ENCODE measurements around the gene VASP.

Gene VASP

DNA sequence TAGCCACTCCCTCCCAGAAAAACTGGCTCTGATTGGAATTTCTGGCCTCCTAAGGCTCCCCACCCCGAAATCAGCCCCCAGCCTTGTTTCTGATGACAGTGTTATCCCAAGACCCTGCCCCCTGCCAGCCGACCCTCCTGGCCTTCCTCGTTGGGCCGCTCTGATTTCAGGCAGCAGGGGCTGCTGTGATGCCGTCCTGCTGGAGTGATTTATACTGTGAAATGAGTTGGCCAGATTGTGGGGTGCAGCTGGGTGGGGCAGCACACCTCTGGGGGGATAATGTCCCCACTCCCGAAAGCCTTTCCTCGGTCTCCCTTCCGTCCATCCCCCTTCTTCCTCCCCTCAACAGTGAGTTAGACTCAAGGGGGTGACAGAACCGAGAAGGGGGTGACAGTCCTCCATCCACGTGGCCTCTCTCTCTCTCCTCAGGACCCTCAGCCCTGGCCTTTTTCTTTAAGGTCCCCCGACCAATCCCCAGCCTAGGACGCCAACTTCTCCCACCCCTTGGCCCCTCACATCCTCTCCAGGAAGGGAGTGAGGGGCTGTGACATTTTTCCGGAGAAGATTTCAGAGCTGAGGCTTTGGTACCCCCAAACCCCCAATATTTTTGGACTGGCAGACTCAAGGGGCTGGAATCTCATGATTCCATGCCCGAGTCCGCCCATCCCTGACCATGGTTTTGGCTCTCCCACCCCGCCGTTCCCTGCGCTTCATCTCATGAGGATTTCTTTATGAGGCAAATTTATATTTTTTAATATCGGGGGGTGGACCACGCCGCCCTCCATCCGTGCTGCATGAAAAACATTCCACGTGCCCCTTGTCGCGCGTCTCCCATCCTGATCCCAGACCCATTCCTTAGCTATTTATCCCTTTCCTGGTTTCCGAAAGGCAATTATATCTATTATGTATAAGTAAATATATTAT is 33.3 kb upstream of the VASP start:
- DNase-seq (ENCODE audit: low spot score): no peak

DNA sequence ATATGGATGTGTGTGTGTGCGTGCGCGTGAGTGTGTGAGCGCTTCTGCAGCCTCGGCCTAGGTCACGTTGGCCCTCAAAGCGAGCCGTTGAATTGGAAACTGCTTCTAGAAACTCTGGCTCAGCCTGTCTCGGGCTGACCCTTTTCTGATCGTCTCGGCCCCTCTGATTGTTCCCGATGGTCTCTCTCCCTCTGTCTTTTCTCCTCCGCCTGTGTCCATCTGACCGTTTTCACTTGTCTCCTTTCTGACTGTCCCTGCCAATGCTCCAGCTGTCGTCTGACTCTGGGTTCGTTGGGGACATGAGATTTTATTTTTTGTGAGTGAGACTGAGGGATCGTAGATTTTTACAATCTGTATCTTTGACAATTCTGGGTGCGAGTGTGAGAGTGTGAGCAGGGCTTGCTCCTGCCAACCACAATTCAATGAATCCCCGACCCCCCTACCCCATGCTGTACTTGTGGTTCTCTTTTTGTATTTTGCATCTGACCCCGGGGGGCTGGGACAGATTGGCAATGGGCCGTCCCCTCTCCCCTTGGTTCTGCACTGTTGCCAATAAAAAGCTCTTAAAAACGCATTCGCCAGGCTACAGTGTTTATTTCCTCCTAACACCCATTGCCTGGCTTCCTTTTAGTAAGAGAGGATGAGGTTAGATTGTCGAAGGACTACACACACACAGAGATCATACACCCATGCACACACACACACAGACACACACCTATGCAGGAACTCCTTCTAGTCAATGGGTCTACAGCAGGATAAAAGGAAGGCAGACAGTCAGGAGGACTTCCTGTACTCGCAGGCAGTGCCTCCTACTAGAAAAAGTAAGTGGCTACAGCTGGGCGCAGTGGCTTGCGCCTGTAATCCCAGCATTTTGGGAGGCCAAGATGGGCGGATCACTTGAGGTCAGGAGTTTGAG is 32.4 kb upstream of the VASP start:
- DNase-seq (ENCODE audit: low spot score): no peak

DNA sequence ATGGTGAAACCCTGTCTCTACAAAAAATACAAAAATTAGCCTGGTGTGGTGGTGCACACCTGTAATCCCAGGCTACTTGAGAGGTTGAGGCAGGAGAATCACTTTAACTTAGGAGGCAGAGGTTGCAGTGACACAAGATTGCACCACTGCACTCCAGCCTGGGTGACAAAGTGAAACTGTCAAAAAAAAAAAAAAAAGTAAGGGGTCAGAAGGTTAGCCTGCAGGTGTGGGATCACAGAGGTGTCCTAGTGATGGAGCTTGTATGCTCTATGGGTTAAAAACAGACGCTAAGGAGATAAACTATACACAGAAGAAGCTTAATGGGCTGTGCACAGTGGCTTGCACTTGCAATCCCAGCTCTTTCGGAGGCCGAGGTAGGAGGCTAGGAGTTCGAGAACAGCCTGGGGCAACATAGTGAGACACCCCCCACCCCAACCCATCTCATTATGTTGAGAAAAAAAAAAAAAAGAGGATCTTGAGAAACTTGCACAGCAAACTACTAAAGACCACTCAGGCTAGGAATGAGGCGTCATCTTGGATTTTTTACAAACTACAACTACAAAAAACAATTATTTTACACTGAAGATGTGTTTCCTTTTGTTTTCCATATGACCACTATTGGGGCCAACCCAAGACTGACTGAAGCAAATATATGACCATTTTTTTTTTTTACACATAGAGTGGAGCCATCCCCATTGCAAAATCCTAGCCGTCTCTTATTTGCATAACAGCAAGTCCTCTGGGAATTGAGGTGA is 31.6 kb upstream of the VASP start:
- DNase-seq (ENCODE audit: low spot score): no peak

DNA sequence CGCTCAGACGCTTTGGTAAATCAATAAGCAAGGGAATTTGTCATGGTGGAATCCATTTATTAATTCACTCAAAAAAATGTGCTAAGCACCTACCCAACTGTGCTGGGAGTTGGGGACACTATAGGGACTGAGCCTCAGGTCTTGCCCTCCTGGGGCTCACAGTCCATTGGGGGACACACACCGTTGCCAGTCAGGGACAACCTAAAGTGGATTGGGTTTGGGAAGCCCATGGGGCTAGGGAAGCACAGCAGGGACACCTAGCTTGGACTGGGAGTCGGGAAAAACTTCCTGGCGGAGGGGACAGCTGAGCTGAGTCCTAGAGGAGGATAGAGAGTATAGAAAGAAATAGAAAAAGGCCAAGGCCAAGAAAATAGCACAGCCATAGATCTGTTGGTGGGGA is 31.0 kb upstream of the VASP start:
- no peak for DNase-seq (ENCODE audit: low spot score)

DNA sequence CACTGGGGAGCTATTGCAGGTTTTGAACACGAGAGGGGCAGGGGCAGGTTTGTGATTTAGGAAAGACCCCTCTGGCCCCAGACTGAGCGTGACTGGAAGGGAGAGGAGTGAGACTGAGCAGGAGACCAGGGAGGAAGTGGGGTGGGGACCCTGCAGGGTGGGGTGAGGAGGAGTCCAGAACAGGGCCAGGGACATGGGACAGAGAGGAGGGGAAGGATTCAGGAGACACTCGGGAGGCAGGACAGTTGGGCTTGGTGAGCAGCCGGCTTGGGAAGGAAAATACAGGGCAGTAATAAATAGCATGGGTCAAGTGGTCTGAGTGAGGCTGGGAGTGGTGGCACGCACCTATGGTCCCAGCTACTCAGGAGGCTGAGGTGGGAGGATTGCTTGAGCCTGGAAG is 30.1 kb upstream of the VASP start:
- no peak for DNase-seq (ENCODE audit: low spot score)

DNA sequence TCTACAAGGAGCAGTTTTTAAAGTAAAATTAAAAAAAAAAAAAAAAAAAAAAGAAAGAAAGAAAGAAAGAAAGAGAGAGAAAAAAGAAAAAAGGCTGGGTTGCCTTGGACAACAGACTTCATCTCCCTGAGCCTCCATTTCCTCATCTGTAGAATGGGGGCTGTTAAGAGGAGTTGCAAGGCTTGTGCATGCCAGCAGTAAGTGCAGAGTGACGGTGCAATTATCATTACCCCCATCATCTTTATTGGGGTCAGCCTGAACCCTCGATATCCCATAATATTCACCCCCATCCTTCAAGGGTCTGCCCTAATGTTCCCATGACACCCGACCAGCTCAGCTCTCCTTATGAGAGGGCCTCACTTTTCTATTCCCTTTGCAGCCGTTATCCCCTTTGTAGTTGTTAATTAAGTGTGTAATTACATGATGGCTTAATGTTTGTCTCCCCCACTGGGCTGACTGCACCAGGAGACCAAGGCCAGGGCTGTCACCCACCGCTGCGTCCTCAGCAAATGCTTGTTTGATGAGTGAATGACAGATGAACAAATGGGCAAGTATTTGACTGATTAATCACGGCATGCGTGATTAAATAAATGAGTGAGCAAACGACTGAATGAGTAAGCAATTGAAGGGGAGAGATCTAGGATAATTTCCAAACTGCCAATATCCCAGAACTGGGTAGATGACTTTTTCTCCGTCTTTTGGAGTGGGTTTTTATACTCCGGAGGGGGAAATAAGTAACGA is 29.4 kb upstream of the VASP start:
- no peak for DNase-seq (ENCODE audit: low spot score)

DNA sequence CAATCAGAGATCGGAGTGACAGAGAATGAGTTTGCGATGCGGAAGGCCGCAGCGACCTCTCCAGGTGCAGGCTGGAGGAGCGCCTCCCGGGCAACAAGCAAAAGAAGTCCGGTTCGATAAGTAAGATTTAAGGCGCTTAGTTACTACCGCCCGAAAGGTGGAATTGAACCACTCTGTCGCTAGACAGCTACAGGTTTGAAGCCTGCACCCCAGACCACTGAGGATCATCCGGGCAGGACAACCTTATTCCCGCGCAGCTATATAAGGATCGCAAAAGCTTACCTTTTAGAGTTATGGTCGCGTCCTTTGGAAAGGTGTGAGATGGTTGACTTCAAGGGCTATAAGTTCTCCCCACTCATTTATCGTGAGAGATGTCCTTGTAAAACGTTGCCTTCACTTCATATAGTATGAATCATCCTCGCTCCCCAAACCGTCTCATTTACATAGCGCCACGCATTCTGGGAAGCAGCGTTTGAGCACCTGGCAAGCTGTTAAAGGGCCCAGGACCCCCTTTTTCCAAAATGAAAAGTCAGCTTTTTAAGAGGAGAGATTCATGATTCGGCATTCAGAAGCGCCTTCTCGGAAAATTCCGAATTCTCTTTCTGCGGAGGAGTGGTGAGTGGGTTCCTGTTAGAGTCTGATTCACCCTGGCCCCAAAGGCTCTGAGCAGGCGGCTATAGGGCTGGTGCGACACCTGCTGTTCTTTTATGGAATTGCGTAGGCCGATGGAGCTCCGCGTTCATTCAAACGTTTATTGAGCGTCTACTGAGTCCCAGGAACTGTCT is 28.6 kb upstream of the VASP start:
- peak; percentile 95 for DNase-seq (ENCODE audit: low spot score)

DNA sequence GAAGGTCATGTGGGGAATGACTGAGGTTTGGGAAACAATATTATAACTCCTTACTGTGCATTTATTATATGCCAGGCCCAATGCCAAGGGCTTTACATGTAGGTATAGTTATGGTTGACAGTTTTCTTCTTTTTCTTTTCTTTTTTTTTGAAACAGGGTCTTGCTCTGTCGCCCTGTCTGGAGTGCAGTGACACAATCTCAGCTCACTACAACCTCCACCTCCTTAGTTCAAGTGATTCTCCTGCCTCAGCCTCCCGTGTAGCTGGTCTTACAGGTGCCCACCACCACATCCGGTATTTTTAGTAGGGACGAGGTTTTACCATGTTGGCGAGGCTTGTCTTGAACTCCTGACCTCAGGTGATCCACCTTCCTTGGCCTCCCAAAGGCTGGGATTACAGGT is 24.2 kb upstream of the VASP start:
- no peak for DNase-seq (ENCODE audit: low spot score)

DNA sequence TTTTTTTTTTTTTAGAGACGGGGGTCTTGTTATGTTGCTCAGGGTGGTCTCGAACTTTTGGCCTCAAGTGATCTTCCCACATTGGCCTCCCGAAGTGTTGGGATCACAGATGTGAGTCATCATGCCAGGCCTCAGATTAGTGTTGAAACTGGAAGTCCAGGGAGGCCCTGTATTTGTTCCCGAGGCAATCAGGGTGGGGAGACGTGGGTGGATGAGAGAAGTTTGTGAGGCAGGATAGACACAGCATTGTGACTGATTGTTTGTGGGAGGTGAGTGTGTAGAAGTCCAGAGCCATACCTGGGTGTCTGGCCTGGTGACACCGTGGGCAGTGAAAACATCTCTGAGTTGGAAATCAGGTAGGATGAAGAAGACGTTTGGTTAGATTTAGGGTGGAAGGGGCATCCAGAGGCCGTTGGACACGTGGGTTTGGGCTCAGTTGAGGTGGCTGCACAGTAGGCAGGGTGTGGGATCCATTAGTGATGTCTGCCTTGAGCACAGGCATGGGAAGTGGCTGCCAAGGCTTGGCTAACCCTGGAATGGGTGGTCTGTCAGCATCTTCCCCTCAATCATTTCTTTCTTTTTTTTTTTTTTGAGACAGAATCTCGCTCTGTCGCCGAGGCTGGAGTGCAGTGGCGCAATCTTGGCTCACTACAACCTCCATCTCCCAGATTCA is 22.9 kb upstream of the VASP start:
- DNase-seq (ENCODE audit: low spot score): no peak

DNA sequence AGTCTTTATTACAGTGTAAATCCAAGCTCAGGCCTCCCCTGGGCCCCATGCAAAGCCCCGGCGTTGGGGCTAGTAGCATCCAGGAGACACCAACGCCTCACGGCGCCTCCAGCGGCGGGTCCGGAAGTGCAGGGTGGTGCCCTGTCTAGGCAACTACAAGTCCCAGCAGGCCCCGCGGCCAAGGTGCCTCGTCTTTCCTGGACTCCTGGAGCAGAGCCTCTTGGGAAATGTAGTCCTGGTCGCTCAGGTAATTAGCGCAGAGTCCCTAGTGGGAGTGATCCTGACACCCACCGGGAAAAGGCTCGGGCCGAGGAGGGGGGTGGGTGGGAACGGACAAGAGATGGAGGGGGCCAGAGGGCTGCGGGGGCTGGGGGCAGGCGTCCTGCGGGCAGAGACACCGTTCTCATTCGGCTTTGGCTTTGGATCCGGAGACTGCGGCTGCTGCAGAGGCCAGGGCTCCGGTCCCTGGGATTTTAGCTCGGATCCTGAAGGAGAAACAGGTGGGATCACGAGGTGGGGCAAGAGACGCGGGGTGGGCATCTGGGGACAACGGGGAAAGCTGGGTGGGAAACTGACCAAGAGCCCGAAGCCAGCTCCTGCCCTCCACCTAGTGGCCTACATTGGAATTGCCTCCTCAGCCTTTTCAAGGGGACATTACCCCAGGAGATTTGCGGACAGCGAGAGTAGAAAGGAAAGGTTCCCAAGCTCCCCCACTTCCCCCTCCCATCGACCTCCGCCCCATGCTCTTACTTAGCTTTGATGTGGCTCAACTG is 21.8 kb upstream of the VASP start:
- DNase-seq (ENCODE audit: low spot score): peak; percentile 97

DNA sequence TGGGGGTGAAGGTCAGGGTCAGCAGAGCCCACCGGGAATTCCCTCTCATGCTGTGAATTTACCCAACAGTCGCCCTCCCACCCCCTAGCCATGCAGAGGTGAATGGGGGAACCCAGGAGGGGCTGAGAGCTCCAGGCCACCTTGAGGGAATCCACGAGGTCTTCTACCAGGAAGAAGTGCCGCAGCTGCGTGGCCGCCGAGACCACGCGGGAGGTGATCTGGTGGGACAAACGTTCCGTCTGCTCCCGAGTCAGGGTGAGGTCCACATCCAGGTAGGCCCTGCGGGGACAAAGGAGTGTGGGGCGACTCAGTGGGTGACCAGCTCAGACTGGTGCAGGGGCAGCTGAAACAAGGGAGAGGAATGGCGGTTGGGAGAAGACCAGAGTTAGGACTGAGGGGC is 18.6 kb upstream of the VASP start:
- DNase-seq (ENCODE audit: low spot score): no peak

DNA sequence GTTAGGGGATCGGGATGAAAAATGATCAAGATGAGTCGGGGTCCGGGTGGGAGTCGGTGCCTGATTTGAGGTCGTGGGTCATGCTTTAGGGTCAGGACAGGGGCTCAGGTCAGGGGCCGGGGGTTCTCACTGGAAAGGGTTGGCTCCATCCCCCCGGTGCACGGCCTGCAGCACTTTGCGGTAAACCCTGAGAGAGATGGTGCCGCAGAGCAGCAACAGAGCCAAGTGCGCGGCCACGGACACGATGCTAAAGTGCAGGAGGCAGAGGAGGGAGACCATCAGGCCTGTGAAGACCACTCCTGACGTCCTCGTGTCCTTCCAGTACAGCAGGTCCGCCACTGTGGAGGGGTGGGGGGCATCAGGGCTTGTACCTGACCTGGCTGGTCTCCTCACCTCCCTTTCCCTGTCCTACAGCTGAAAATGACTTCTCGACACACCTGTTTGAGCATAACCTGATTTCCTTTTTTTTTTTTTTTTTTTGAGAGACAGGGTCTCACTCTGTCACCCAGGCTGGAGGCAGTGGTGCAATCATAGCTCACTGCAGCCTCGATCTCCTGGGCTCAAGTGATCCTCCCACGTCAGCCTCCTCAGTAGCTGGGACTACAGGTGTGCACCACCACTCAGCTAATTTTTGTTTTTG is 17.9 kb upstream of the VASP start:
- no peak for DNase-seq (ENCODE audit: low spot score)

DNA sequence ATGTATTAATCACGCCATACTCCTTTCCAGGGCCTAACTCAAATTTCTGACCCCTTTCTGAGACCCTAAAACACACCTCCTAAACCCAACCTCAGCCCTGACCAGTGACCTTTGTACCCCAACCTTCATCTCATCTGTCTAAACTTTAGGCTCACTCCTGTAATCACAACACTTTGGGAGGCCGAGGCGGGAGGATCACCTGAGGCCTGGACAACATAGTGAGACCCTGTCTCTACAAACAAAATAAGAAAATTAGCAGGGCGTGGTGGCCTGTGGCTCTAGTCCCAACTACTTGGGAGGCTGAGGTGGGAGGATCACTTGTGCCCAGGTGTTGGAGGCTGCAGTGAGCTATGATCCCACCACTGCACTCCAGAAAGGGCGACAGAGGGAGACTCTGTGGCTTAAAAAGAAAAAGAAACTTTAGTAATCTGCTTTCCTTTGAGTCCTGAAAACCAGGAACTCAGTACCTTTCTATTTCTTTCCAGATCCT is 15.1 kb upstream of the VASP start:
- DNase-seq (ENCODE audit: low spot score): no peak

DNA sequence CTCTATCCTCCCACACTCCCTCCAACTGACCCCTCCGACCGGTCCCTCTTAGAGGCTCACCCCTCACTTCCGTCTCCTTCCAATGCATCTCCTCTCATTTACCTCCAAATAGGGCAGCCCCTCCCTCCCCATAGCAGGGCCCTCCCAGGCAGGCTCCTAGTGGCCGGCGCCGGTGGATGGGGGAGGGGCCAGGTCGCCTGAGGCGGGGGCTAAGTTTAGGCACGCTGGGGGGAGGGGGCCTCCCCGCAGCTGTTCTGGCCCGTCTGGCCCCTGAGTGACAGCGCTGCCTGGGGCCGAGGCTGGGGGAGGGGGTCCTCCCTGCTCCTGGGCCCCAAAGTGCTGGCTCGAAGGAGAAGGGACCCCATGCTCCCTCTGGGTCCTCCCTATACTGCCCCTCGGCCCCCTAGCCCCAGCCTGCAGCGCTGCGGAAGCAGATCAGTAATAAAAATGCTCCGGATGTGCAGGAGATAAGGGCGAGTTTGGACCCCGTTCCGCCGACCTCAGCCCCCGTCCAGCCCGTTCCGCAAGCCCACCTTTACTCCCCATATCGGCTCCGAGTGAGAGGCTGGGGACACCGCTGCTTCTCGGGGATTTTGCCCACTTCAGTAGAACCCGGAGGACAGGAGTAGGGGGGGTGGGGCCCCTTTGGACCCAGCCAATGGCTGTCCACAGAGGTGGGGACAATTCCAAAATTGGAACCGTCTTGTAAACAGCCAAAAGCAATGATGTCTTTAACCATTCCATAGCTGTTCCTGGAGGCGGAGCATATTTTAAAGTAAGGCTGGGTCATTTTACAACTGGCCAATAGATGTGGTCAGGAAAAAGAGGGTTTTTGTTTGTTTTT is 14.4 kb upstream of the VASP start:
- no peak for DNase-seq (ENCODE audit: low spot score)

DNA sequence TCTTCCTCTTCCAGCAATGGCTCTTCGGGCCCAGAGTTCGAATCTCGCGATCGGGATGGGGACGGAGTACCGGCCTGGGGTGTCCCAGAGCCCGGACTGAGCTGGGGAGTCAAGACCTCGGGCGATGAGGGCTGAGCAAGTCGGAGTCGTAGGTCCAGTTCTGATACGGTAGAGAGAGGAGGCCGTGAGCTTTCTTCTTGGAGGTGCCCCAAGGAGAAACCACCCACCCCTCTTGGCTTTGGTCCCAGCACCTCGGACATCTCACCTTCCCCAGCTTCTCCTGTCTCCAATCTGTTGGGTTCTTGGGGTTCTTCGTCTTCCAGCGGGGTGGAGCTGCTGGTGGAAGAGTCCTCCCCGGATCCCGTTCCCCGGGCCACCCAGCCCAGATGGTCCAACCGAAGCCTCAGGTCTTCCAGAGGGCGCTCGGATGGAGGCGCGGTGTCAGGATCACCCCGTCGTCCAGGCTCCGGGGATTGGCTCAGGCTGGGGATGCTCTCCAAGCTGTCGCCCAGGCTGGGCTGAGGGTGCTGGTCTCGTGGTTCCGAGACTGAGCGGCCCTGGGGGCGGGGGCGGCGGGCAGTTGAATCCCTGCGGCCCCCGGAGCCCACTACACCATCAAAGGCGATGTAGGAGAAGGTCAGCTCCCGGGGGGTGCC is 12.9 kb upstream of the VASP start:
- DNase-seq (ENCODE audit: low spot score): no peak

DNA sequence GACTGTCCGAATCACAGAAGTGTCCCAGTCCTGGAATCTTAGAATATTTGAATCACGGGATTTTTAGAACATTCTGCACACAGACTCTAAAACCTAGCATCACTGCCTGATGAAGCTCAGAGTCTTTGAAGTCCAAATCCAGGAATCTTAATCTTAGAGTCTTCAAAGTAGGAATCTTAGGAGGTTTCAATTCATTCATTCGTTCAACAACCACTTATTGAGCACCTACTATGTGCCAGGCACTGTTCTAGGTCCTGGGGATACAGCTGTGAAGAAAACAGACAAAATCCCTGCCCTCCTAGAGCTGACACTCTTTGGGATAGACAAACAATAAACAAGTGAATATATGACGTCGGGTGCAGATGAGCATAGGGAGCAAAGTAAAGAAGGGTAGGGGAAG is 12.1 kb upstream of the VASP start:
- no peak for DNase-seq (ENCODE audit: low spot score)

DNA sequence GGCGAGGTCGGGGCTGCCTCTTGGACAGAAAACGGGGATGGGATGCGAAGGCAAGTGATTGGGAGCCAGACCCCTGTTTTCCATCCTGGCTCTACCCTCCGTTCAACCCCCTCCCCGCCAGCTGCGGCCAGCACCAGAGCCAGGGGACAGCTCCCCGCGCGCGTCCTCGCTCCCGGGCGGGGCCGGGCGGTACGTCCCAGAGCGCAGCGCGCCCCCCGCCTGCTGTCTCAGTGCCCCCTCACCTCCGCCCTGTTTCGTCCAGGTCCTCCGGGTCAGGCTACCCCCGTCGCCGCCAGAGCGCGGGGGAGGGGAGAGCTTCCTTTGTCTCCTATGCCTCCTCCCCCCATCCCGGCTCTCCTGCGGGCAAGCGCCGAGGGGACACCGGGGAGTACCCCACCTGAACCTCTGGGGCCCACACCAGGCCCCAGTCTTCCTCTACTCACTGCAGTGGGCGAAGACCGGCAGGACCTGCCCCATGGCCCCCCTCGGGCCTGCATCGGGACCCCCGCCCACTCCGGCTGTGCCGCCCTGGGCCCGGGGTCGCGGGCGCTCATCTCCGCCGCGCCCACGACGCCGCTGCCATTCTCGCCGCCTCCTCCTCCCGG is 10.8 kb upstream of the VASP start:
- no peak for DNase-seq (ENCODE audit: low spot score)

Data from CD4-positive, alpha-beta T cell treated with Interleukin-15 for 4 hours (primary cell).